Measurements from ENCODE around the gene CAPNS1. TPM values are rescaled to one million over a fixed set of nuclear protein-coding genes. Genes with fewer than 3 reads are reported as not detected.

CAPNS1 gene
- total and polyA plus RNA-seq, 2 of the 13 experiments (the other 11 are each of a cell fraction or from before 2014, with no cell fraction given): 322 to 526 TPM

- TF ChIP-seq ERF (CRISPR knock-in tag; IDR thresholded peaks at IDR 0.05): no peak
- TF ChIP-seq PRDM10 (CRISPR knock-in tag; IDR thresholded peaks at IDR 0.05; ENCODE audit: low read depth): no peak
- no peak for TF ChIP-seq ETV6 (CRISPR knock-in tag; conservative IDR thresholded peaks at IDR 0.05)
- no peak for TF ChIP-seq AFF4 (CRISPR knock-in tag; IDR thresholded peaks at IDR 0.05)
- peak; percentile 59 to 60; a peak in 3 of 4 replicates for TF ChIP-seq POLR2A (IDR thresholded peaks at IDR 0.05; ENCODE audit: insufficient read depth in 1 of 2, low read depth in 2 of 2, low read length in 2 of 2)
- TF ChIP-seq LRRFIP1 (CRISPR knock-in tag; conservative IDR thresholded peaks at IDR 0.05): no peak
- TF ChIP-seq ELF1 (CRISPR knock-in tag; IDR thresholded peaks at IDR 0.05): no peak
- no peak for TF ChIP-seq ZNF589 (CRISPR knock-in tag; conservative IDR thresholded peaks at IDR 0.05)
- TF ChIP-seq ZNF256 (CRISPR knock-in tag; conservative IDR thresholded peaks at IDR 0.05): no peak
- TF ChIP-seq ZNF414 (CRISPR knock-in tag; IDR thresholded peaks at IDR 0.05): peak; percentile 80
- TF ChIP-seq ZNF251 (CRISPR knock-in tag; IDR thresholded peaks at IDR 0.05): 0 out of 2 replicates have a peak, but pooled peaks have one; percentile 27
- no peak for TF ChIP-seq FOSL1 (CRISPR knock-in tag; IDR thresholded peaks at IDR 0.05; ENCODE audit: borderline replicate concordance)
- TF ChIP-seq ZNF766 (CRISPR knock-in tag; IDR thresholded peaks at IDR 0.05; ENCODE audit: borderline replicate concordance): no peak
- no peak for TF ChIP-seq ISL2 (CRISPR knock-in tag; IDR thresholded peaks at IDR 0.05)
- peak; percentile 62; the same call in 1 of the 2 replicates for TF ChIP-seq CHD2 (IDR thresholded peaks at IDR 0.05; ENCODE audit: low read depth, low read length)
- TF ChIP-seq DRAP1 (CRISPR knock-in tag; IDR thresholded peaks at IDR 0.05): 0 out of 2 replicates have a peak, but pooled peaks have one; percentile 27
These were observed 24.2 kb upstream of the CAPNS1 start, which contains the start of gene TBCB (continued) for GRCh38 chr19:36115453-36116343.

All from HepG2 (cell line).